ENCODE results near the gene KIN.

DNA sequence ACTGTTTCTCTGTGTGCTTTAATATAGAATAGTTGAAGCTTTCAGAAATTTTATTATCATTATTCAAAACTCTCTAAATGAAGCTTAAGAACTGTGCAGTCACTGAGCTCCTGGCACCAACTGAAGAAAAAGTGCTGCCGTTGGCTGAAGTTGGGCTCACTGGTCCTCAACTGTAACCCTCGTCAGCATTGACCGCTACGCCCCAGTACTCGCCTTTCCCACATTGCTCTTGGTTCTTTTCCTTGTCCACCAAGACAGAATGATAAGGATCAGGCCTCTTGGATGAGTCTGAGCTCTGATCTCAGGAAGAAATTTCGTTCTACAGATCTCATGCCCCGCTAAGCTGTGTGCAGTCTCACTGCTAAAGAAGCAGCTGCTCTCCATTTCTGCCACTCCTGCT is 22.6 kb upstream of the KIN start:
- TF ChIP-seq POLR2A (IDR thresholded peaks at IDR 0.05): no peak
- TF ChIP-seq, protein P1, sequence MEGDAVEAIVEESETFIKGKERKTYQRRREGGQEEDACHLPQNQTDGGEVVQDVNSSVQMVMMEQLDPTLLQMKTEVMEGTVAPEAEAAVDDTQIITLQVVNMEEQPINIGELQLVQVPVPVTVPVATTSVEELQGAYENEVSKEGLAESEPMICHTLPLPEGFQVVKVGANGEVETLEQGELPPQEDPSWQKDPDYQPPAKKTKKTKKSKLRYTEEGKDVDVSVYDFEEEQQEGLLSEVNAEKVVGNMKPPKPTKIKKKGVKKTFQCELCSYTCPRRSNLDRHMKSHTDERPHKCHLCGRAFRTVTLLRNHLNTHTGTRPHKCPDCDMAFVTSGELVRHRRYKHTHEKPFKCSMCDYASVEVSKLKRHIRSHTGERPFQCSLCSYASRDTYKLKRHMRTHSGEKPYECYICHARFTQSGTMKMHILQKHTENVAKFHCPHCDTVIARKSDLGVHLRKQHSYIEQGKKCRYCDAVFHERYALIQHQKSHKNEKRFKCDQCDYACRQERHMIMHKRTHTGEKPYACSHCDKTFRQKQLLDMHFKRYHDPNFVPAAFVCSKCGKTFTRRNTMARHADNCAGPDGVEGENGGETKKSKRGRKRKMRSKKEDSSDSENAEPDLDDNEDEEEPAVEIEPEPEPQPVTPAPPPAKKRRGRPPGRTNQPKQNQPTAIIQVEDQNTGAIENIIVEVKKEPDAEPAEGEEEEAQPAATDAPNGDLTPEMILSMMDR (IDR thresholded peaks at IDR 0.05): no peak
